ENCODE data around the gene SELENOK.
"Not testable (repeated sequence)": the region's sequence is repeated elsewhere in the genome, so short reads cannot be mapped to it uniquely, and the experiment has no call there.

Gene SELENOK

GRCh38 chr3:53891497-53892285 lies at the start of gene SELENOK:
SELENOK (minus strand) TSS chr3:53891859.
- DNase-seq (ENCODE audit: low read depth in 2 of 2) = peak; percentile 92 to 95

- no peak for DNase-seq (ENCODE audit: low read depth in 2 of 2)
These were observed 49.5 kb upstream of the SELENOK start for GRCh38 chr3:53941184-53941583.

DNA sequence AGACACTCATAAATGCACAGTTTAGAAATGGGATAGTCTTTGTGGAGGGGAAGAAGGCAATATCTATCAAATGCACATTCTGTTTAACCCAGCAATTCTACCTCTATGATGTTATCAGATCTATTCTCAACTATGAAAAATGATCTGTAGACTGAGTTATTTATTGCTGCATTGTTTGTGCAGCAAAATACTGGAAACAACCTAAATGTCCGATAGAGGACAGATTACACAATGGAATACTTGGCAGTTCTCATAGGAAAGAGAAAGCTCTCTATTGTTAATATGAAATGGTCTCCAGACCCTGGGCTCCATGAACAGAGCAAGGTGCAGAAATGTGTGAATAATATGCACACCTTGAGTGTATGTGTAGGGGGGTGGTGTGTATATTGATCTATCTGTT lies 49.0 kb upstream of the SELENOK start:
- DNase-seq (ENCODE audit: low read depth in 2 of 2) = no peak

DNA sequence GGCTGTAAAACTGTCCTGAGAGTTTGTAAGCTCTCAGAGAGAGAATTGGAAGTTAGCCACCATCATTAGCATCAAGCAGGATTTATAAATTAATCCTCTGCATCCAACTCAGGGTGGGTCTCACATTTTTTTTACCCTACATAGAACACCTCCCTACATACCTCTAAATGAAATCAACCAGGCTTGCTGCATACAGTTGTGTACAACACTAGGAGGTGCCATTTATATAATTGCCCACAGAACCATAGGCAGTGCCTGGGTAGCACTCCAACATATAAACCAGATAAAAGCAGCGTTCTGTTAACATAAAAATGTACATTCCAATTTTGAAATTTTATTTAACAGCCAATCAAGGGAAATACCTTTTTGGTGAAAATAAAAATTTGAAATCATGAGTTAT lies 48.2 kb upstream of the SELENOK start:
- DNase-seq (ENCODE audit: low read depth in 2 of 2) = no peak

- DNase-seq (ENCODE audit: low read depth in 2 of 2) = no peak
These were observed 47.5 kb upstream of the SELENOK start for GRCh38 chr3:53939086-53939582.

DNA sequence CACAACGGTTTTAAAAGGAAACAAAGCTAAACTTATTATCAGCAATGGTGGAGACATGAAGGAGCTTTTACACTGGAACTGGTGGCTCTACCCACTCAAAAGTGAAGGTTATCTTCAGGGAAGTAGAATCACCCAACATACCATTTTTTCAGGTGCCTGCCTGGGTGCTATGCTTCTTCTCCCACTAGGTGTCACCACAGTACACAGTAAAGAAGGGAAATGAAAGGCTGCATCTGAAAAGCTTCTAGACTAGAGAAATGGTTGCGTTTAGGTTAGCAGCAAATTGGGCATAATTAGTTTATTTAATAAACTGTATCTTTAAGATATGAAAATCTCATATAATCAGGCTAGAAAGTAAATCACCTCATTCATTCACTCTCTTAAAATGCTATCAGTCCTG lies 47.0 kb upstream of the SELENOK start:
- no peak for DNase-seq (ENCODE audit: low read depth in 2 of 2)

DNA sequence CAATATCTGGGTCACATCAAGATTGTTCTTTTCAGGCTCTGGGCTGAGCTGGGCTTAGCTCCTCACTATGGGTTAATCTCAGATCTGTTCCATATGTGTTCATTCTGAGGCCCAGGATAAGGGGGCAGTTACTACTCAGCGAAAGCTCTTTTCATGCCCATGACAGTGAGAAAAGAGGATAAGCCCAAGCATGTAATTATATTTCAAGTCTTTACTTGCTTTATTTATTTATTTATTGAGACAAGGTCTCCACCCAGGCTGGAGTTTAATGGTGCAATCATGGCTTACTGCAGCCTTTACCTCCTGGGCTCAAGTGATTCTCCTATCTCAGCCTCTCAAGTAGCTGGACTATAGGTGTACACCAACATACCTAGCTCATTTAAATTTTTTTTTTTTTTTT lies 44.7 kb upstream of the SELENOK start:
- DNase-seq (ENCODE audit: low read depth in 2 of 2) = no peak

DNA sequence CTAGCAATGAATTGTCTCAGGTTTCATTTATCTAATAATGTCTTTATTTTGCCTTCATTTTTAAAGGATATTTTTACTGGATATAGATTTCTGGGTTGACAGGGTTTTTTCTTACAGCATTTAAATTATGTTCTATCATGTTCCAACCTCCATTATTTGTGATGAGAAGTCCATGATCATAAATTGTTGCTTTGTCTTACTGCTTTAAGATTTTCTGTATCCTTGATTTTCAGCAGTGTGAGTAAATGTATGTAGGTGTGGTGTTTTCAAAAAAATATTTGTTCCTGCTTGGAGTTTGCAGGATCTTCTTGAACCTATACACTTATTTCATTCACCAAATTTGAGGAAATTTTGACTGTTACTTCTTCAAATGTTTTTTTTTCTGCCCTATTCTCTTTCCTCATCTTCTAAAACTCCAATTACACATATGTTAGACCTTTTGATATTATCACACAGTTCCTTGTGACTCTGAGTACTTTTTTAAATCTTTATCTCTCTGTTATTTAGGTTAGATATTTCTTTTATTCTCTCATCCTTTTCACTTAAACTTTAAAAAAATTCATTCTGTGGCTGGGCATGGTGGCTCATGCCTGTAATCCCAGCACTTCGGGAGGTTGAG lies 43.7 kb upstream of the SELENOK start:
- no peak for DNase-seq (ENCODE audit: low read depth in 2 of 2)

DNA sequence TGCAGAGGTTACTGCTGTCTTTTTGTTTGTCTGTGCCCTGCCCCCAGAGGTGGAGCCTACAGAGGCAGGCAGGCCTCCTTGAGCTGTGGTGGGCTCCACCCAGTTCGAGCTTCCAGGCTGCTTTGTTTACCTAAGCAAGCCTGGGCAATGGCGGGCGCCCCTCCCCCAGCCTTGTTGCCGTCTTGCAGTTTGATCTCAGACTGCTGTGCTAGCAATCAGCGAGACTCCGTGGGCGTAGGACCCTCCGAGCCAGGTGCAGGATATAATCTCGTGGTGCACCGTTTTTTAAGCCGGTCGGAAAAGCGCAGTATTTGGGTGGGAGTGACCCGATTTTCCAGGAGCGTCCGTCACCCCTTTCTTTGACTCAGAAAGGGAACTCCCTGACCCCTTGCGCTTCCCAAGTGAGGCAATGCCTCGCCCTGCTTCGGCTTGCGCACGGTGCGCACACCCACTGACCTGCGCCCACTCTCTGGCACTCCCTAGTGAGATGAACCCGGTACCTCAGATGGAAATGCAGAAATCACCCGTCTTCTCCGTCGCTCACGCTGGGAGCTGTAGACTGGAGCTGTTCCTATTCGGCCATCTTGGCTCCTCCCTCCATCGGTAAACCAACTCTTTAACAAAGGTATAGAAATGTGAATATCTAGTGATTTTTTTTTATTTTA lies 35.7 kb upstream of the SELENOK start:
- DNase-seq (ENCODE audit: low read depth in 2 of 2) = not testable (repeated sequence)

DNA sequence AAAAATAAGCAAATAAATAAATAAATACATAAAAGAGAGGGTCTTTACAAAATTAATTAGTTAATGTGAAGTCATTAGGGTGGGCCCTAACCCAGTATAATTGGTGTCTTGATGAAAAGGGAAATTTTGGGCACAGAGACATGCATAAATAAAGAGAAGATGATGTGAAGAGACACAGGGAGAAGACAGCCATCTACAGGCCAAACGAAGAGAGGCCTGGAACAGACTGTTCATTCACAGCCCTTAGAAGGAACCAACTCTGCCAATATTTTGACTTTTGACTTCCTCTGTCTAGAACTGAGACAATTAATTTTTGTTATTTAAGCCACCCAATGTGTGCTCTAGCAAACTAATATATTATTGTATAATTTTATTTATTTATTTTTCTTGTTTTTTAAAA lies 29.6 kb upstream of the SELENOK start:
- DNase-seq (ENCODE audit: low read depth in 2 of 2) = no peak

- DNase-seq (ENCODE audit: low read depth in 2 of 2) = no peak
These were observed 28.1 kb upstream of the SELENOK start for GRCh38 chr3:53919741-53920140.

GRCh38 chr3:53913401-53913800 lies 21.7 kb upstream of the SELENOK start:
- DNase-seq (ENCODE audit: low read depth in 2 of 2) = no peak

DNA sequence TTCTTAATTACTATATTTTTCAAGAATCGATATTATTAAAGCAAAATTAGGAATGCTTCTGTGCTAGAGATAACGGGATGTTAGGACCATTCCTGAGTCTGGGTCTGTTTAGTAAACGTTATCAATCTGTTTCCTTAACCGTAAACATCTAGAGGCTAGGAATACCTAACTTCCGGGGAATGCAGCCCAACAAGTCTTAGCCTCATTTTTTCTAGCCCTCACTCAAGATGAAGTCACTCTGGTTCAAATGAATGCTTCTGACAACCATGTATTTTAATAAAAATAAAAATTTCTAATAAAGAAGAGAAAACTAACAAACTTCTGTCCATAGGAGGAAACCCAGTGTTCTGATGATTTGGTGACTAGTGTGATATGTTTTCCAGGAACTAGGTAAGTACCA lies 11.1 kb upstream of the SELENOK start:
- no peak for DNase-seq (ENCODE audit: low read depth in 2 of 2)

GRCh38 chr3:53902067-53902466 lies 10.4 kb upstream of the SELENOK start:
- DNase-seq (ENCODE audit: low read depth in 2 of 2) = no peak

DNA sequence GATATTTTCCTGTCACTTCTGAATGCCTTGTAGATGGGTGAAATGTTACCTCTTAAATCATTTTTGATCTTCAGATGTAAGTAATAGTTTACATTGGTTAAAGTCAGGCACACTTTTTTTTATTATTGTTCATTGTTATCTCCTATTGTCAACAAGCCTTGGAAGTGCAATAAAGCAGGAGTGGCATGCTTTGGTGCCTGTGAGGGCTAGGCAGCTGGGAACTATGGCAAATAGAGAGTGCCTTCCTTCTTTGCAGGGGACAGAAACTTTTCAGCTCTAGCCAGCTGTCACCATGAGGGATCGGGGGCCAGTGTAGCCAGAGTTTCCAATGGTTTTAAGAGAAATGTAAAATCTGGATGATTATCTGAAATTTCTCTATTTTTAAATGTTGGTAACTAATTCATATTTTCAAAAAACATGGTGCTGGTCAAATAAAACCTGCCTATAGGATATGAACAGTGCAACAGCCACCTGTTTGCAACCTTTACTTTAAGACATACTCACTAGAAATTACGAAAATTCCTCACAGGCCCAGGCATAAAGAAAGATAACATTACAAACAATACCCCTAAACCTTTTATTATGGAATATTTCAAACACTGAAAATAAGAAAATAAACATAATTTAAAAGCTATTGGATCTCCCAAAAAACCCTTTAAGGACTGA lies 9.1 kb upstream of the SELENOK start:
- DNase-seq (ENCODE audit: low read depth in 2 of 2) = no peak

- DNase-seq (ENCODE audit: low read depth in 2 of 2) = no peak
These were observed 8.1 kb upstream of the SELENOK start for GRCh38 chr3:53899750-53900149.

DNA sequence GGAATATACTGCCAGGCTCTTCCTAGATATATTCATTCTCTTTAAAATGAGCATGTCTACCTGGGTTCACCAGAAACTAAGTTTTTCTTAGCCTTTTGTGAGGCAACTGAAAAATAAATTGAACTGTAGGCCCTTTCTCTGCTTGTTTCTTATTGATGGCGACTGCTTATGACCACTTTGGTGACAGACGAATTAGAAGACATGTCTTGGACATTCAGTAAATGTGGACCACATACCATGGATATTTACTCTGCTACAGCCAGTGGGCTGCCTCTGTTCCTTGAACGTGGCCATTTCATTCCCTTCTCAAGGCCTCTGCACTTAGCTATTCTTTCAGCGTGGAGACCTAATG lies 603 bp upstream of the SELENOK start:
- no peak for DNase-seq (ENCODE audit: low read depth in 2 of 2)

DNA sequence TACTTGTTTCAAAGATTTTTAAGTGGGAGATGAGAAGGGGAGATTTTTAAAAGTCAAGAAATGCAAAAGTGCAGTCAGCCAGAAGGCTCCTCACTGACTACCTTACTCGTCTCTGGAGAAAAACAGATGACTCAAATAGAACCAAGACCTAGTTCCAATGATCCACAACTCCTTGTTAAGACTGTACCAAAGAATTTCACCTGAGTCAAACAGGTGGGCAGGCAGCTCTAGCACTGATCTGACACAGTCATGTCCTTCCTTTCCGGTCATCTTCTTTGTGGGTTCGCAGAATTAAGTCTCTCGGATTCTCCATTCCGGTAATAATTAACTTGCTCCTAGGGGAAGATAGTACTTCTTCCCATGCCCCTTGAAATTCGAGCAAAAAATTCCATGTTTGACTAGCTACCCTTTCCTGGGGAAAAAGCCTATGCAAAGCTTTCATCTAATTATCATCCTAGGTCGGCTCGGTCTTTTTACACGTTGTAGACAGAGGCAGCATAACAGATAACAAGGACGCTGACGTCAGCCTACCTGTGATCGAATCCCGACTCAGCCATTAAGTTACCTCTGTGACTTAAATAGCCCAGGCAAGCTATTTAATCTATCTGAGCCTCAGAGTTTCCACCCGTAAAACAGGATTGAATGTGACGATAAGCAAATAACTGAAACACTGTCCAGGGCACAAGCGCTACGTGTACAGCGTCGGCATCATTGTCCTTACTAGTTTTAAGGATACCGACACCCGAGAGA lies 758 bp downstream of the SELENOK start:
- DNase-seq (ENCODE audit: low read depth in 2 of 2) = peak in 1 of 2 donors; percentile 29

DNA sequence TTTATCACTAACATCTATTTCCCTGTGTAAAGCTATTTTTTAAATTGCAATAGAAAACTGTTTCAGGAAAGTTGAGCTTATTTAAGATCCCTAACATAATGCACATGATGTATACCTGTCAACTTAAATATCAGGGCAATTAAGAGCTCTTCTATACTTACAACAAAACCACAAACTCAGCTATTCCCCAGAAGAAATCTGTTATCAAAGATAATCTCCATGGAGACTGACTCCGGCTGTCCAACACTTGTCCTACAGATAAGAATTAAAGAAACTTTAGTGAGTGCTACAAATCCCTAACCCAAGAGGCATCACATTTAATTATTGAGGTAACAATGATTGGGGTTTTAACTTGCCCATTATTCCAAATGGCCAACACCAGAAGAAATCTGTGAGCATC lies 3.4 kb downstream of the SELENOK start:
- no peak for DNase-seq (ENCODE audit: low read depth in 2 of 2)

DNA sequence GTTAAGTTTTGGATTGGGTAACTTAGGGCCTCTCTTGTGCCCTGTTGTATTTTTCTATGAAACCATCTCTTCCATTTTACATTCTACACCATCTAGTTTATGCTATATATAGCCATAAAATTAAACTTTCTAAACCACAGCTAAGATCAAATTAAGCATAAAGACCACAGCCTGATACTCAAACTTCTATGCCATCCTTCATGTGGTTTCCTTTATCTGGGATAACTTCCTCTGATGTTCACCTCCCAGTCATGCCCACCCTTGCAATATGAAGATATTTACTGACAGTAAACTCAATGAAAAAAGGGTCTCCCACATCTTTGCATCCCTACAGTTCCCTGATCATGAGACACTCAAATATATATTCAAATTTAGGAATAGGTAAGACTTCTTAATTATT lies 4.2 kb downstream of the SELENOK start:
- DNase-seq (ENCODE audit: low read depth in 2 of 2) = no peak

DNA sequence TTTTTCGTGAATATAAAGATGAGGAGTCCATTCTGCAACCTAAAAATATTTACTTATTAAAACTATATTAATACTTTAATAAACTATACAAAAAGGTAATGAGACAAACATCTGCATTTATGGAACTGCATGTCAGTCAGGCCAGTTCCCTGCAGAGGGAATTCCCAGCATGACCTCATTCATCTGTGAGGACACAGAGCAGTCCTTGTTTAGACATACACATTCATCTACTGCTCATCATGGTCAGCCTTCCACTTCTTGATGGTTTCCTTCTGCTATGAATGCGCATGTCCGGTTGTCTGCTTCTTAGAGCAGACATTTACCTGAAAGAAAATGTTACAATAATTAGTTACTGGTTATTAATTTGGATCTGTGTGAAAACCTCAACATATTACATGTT lies 6.4 kb downstream of the SELENOK start:
- DNase-seq (ENCODE audit: low read depth in 2 of 2) = no peak

DNA sequence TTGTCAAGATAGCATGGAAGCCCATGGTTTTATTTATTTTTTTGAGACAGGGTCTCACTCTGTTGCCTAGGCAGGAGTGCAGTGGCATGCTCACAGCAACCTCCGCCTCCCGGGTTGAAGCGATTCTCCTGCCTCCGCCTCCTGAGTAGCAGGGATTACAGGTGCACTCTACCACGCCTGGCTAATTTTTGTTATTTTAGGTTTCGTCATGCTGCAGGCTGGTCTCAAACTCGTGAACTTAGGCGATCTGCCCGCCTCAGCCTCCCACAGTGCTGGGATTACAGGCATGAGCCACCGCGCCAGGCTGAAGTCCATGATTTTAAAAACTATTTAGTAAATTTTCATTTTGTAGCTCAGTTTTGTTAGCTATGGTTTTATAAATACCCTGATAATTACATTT lies 7.0 kb downstream of the SELENOK start:
- DNase-seq (ENCODE audit: low read depth in 2 of 2) = no peak

Data from stimulated activated CD8-positive, alpha-beta memory T cell treated with anti-CD3 and anti-CD28 coated beads, Interleukin-2, amount 100 ng/mL, for 1 hour (primary cell).